GM21619 (cell line): ENCODE results near the gene ATP6V0C.

Experiments
- ATAC-seq: cut with Tn5 transposase; IDR thresholded peaks from one replicate; pipeline ENCODE4 v1.9.1; 2021; ENCODE audit not compliant: unreplicated experiment

Gene ATP6V0C

DNA sequence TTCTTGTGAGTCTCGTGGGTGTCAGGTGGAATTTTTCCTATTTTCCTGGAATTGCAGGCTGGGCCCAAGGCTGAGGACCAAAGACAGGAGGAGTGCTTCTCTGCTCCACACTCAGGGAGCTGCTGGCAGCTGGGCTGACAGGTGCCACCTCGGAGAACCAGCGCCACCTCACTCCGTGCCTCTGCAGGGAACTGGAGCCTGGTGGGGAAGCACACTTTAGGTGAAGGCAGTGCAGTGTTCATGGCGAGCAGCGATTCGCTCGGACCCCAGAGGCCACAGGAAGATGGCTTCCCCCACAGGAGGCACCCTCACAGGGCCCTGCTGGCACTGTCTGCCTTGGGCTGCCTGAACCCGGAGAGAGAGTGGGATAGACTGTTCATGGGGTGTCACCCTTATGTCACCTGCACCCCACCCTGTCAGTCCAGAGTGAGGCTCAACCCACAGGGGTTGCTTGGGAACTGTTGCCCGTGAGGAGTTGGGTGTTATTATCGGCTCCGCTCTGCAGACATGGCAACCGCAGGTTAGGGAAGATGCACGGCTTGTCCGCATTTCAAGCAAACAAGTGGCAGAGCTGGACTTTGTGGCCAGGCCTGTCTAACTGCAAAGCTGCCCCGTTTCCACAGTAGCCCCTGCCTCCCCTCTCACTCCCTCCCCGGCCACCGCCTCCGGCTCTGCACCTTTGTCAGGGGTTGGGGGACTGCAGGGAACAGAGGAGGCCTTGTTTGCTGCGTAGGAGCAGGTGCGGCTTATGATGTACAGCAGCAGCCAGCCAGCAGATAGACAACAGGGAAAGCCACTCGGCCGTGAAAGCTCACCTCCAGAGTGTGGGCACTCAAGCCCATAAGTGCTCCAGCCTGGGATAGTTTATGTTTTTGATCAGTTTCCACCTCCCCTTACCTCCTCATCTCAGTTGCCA is 23.3 kb upstream of the ATP6V0C start:
- ATAC-seq, result no peak

DNA sequence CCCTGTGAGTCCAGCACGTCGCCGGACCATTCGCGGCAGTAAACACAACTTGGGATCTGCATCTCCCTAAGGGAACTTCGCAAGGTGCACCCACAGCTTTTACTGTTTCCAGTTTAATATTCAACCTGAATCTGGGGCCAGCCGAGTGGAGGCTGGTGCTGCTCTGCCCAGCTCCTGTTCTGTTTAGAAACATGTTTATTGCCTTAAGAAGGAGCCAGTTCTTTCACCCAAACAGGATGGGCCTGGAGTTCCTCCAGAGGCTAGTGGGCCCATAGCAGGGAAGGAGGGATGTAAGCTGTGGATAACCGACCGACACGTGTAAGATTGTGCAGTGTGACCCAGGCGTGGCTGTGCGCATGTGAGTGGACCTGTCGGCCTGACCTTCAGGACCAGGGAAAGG is 21.5 kb upstream of the ATP6V0C start:
- no peak for ATAC-seq

DNA sequence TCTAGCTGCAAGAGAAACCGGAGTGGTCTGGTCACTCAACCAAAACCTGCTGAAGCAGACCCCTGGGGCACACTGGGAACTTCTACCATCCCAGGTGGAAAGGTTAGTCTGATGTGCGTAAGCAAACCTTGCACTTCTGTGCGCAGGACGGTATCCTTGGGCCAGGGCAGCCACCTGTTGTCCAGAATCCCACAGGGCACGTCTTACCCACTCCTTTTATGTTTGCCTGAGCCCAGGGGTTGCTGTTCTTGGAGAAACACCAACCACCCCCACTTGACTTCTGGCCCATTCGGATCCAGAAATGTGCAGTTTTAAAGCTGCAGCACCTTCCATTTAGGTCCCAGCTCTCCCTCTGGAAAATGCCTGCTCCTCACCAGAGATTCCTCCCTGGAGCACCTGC is 20.1 kb upstream of the ATP6V0C start:
- ATAC-seq, result no peak

DNA sequence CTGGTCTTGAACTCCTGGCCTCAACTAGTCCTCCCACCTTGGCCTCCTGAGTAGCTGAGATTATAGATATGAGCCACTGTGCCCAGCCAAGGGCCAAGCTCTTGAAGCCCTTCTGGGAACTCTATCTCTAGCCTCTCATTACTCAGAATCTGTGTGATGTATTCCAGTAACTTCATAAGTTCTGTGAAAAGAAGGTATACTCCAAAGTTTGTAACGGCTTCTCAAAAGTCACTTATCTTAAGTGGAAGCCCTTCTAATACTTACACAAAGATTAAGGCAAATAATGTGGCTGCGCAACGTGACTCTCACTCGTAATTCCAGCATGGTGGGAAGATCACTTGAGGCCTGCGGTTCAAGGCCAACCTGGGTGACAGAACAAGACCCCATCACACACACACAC is 19.1 kb upstream of the ATP6V0C start:
- ATAC-seq, result no peak

DNA sequence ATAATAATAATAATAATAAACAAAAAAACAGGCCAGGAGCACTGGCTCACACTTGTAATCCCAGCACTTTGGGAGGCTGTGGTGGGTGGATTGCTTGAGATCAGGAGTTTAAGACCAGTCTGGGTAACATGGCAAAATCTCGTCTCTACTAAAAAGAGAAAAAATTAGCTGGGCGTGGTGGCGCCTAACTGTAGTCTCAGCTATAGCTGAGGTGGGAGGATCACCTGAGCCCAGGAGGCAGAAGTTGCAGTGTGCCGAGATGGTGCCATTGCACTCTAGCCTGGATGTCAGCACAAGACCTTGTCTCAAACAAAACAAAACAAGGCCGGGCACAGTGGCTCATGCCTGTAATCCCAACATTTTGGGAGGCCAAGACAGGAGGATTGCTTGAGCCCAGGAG is 18.7 kb upstream of the ATP6V0C start:
- ATAC-seq, result no peak

DNA sequence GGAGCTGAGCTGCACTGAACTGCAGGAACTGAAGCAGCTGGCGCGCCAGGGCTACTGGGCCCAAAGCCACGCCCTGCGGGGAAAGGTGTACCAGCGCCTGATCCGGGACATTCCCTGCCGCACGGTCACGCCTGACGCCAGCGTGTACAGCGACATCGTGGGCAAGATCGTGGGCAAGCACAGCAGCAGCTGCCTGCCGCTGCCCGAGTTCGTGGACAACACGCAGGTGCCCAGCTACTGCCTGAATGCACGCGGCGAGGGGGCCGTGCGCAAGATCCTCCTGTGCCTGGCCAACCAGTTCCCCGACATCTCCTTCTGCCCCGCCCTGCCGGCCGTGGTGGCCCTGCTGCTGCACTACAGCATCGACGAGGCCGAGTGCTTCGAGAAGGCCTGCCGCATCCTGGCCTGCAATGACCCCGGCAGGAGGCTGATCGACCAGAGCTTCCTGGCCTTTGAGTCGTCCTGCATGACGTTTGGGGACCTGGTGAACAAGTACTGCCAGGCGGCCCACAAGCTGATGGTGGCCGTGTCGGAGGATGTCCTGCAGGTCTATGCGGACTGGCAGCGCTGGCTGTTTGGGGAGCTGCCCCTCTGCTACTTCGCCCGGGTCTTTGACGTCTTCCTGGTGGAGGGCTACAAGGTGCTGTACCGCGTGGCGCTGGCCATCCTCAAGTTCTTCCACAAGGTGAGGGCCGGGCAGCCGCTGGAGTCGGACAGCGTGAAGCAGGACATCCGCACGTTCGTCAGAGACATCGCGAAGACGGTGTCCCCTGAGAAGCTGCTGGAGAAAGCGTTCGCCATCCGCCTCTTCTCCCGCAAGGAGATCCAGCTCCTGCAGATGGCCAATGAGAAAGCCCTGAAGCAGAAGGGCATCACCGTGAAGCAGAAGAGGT is 17.3 kb upstream of the ATP6V0C start:
- ATAC-seq, result no peak

DNA sequence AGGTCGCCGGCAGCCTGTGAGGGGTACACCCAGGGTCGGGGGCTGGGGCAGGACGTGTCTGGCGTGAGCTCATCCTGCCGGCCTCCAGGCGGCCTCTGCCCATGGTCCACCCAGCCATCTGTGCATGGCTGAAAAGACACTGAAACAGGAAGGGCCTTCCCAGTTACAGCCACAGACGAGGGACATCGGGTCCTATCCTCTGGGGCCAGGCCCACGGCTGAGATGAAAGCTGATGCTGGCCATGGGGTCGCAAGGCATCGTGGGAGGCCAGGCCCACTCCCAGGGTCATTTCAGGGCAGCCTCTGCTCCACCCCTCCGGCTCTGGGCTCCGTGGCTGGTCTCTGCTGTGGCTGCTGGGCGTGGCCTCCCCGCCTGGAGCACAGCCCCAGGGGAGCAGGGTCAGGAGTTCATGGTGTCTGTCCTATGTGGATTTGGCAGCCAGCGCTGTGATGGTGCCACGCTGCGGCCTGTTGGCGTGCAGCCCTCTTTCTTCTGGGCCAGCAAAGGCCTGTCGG is 16.6 kb upstream of the ATP6V0C start:
- no peak for ATAC-seq

DNA sequence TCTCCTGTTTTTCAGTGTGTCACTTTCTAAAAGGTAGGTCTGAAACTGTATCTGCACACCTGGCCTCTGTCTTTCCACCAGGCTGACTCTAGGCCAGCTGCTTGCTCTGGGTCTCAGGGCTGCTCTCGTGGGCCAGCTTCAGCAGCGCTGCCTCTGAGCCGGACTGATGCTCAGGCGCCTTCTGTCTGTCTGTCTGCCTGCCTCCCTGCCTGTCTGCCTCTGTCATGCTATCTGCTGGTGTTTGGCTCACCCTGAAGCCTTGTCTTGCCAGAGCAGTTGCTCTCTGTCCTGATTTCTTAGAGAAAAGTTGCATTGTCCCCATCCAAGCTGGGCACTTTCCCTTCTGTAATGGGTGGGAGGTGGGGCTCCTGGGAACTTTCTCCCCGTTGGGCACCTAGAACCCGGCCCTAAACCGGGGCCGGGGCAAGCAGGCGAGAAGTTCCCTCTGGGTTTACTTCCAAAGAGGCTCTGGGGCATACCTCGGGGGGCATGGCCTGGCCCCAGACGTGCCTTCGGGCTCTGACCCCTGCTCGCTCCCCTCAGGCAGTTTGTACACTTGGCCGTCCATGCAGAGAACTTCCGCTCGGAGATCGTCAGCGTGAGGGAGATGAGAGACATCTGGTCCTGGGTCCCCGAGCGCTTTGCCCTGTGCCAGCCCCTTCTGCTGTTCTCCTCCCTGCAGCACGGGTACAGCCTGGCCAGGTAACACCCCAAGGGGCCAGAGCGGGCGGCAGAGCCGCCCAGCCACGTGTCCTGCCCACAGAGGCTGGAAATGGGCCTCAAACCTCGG is 15.9 kb upstream of the ATP6V0C start:
- no peak for ATAC-seq

DNA sequence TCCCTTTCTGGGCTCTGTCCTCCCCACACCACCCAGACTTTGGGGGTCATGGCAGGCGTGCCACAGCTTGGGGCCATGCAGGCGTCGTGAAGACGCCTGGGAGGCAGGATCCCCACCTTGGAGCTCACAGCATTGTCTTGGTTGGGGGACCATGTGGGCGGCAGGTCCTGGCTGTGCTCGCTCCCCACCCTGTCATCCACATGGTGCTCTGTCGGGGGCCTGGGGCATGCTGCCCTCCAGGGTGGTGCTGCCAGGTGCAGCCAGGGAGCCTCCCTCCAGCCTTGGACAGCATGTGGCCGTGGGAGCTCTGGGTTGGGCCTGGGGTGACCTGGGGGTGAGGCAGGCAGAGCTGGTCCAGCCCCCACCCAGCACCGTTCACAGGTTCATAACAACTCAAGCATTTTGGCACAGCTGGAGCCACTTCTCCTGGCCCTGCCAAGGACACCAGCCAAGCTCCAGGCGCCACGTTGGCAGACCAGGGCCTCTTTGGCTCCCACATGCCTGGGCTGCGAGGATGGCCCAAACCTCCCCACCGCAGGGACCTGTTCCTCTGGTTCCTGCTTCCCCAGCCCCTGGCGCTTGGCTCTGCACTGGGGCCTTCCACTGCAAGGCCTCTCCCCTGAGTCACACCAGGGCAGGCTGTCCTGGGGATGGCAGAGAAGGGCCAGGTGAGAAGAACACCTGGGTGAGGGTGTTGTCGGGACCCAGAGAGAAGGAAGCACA is 15.1 kb upstream of the ATP6V0C start:
- no peak for ATAC-seq

DNA sequence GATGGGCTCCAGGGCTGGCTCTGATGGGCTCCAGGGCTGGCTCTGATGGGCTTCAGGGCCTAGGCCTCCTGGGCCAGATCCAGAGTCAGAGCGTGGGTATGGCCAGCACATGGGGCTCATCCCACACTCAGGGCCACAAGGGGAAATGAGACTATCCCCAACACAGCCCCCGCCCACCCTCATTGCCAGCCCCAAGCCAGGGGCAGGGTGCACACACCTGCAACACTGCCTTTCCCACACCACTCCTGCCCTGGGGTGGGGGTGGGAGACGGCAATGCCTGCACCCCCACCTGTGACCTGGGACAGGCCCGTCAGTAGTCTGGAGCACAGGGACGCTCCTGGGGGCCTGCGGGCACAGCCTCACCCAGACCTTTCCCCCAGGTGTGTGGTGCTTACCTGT is 14.3 kb upstream of the ATP6V0C start:
- ATAC-seq, result no peak

DNA sequence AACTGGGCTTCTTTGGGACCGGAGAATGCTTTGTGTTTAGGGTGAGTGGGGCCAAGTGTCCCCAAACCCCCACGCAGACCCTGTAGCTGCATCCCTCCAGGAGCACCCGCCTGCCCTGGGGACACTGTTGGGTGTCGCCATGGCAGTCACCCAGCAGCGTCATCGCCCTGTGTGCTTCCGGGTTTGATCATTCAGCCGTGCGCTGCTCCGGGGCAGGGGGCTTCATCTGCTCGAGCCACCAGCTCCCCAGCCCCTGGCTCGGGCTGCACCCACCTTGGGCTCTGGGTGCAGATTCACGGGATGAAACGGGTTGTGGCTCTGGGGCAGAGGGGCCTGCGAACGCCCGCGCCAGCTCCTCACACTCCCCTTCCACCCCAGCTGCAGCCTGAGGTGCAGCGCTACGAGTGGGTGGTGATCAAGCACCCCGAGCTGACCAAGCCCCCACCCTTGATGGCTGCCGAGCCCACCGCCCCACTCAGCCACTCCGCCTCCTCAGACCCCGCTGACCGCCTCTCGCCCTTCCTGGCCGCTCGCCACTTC is 13.8 kb upstream of the ATP6V0C start:
- ATAC-seq, result no peak

DNA sequence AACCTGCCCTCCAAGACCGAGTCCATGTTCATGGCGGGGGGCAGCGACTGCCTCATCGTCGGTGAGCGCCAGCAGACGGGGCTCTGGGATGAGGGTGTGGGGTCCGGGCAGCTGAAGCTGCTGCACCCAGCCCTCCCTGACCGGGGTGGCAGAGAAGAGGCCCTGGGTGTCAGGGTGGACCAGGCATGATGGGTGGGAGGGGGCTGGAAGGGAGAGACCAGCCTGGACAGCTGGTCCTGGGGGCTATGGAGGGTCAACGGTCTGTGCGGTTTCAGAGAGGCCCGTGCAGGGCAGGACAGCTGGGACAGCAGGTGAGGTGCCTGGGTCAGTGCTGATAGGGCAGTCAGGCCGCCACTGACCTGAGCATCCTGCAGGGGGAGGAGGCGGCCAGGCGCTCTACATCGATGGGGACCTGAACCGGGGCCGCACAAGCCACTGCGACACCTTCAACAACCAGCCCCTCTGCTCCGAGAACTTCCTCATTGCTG is 13.3 kb upstream of the ATP6V0C start:
- no peak for ATAC-seq

DNA sequence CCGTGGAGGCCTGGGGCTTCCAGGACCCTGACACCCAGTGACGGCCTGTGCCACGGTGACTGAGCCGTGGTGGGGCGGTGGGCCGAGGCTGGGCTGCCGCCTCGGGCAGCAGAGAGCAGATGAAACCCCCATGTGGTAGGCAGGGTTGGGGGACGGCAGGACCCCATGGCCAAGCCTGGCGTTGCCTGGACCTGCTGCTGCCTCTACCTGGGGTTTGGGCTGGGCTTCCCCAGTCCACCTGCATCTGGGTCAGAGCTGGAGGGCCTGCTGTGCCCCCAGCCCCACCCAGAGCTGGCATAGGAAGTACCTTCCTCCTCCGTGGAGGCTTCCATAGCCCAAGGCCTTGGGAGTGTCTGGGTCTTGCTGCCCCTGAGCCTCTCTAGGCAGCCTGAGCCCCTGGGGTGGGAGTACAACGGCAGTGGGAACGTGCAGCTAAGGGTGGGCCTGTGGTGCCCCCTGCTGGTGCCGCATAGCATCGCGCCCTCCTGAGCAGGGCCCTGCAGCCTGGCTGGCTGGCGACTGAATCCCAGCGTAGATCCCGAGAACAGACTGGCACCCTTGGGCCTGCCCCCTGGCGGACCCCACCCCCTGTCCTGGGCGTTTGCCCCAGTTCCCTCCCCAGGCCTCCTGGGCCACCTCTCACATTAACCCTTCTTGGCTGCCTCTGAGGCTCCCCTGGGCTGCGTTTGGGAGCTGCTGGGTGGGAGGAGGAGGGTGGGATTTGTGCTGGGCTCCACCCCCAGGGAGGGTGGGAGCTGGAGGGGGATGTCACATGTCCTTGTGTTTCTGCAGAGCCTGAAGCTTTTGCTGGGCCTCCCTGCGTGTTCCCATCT is 12.6 kb upstream of the ATP6V0C start:
- no peak for ATAC-seq

DNA sequence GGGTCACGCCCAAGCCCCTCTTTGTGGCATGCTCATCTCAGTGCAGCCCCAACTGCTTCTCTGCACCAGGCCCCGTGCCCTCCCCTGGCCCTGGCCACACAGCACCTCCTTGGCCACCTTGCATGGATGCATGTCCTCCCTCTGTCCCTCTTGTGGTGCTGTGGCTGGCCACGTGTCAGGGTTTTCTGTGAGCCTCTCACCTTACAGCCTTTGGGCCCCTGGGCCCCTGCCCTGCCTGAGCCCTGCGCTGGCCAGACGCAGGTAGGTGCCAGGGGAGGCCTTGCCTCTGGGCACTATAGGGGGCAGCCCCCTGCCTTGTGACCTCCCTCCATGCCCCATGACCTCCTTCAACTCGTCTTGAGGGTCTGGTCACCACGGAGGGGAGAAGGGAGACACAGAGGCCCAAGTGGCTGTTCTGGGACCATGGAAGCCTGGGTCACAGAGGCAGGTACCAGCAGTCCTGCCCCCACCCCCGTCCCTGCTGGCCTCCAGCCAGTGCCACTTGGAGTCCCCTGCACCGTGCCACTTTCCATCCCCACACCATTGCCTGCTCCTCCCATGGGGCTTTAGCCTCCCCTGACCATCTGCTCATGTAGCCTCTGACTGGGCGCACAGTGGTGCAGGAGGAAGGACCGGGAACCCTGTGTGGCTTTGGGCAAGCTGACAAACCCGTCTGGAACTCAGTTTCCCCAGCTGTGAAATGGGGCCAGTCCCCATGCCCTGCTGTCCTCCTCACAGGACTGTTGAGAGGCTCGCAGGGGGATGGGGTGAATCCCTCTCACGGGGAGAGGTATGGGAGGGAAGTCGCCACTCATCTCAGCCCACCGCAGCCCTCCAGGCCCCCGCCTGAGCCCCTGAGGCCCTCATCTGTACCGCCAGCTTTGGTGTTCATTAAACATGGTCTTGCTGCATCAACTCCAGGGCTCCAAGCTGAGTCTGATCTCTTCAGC is 11.5 kb upstream of the ATP6V0C start:
- no peak for ATAC-seq

DNA sequence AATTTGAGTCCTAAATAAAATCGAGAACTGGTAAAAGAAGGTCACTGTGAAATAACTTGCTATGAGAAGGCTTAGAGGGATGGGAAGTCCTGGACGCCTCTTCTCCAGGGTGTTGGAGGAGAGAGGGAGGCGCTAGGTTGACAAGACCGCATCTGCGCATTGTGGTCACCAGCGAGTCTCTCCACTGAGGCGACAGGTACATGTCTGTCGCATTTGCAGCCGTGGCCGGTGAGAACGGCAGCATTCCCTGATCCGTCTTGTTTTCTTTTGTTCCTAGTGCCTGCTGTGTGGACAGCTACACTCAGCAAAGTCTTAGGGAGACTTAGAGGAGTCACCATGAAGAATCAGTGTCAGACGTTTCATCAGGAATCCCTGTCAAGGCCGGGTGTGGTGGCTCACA is 8.1 kb upstream of the ATP6V0C start:
- ATAC-seq, result no peak

DNA sequence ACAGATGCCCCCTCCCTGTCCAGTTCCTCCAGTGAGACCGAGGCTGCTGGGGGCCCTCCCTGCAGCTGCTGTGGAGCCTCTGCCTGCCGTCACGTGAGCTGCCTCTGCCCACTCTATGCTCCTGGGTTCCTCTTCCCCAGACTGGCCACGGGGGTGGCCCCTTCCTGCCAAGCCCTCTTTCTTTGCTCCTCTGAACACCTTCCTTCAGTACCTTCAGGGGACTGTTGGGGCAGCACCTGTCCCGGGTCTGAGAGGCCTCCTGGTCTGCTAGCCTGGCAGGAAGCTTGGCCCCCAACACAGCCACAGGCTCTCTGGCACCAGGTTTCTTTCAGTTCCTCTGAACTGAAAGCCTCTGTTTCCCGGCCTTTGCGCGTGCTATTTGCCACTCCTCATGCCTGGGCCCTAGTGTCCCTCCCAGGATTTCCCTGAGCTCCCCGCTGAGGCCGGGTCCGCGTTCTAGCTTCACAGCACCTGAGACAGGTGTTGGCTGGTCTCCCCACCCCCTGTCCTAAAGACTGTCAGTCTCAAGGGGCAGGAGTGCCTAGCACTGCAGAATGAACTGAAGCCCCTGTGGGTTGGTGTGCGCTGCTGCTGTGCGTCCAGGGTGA is 6.6 kb upstream of the ATP6V0C start:
- ATAC-seq, result peak; percentile 51

DNA sequence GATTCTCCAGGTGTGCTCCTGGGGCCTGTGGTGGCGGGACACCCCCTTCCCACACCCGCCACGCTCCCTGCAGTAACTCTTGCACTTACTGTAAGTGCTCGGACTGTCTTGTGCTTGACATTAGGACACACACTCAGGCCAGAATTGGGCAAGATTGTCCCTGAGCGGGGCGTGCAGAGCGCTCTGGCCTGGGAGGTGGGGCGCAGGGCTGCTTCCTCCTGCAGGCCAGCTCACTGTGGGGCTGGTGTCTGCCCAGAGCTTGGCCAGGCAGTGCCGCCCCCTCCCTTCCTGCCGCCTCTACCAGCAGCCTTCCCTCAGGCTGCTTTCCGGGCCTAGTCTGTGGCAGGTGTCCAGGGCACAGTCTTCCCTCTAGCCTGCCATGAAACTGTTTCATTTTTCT is 6.1 kb upstream of the ATP6V0C start:
- no peak for ATAC-seq
